Activated naive CD4-positive, alpha-beta T cell treated with anti-CD3 and anti-CD28 coated beads, Interleukin-2, amount 50 U/mL, for 16 hours (primary cell): ENCODE results near the gene TMC1.

Experiments used
- DNase-seq: peaks from one replicate; pipeline ENCODE4 v3.0.0-alpha.2; 2020

Gene TMC1

DNA sequence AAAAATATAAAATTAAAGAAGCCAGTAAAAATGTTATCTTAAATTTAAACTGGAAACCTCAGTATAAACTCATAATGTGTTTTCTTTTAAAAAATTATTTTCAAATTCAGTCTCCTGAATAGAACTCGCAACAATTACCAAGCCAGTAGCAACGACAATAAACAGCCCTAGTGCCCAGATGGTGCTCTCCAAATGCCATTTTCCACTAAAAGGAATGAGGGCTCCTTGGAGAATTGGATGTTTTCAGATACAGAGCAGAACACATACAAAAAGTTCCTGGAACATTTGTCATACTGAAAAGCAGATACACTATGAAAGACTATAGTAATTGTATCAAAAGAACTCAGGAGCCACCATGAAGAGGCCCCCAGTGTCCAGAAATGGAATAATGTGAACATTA is 97.4 kb downstream of the TMC1 start:
- no peak for DNase-seq

DNA sequence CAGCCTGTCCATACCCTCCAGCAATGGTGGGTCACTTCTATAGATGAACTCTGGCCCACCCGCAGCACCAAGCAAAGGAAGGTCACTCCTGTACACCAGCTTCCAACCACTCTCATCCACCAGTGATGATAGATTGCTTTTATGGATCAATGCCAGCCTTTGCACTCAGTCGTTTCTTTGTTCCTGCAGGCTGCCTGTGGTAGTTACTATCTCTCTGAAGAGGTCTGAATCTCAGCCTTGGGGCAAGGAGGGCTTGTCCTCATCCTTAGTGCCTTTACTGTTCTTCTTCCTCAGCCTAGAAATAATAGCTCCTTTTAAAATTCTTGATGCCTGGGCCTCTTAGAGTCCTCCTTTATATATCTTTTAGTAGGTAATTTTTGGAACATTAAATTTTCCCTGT is 100.8 kb downstream of the TMC1 start:
- DNase-seq = no peak

DNA sequence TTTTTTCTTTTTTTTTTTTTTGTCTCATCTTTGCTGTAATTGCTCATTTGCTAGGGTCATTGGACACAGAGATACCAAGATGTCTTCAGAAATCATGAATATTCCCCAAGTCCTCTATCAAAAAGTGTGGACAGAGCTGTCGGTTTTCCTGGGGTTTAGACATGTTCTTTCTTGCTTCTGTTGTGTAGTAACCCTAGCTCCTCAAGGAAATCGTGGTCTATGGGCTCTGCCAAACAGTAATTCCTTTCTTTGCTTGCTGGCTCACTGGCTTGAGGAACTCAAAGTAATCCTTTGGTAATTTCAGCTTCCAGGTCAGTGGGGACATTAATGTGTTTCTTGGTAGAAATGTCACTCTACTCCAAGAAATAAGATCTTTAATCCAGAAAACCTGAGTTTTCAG is 101.7 kb downstream of the TMC1 start:
- no peak for DNase-seq

DNA sequence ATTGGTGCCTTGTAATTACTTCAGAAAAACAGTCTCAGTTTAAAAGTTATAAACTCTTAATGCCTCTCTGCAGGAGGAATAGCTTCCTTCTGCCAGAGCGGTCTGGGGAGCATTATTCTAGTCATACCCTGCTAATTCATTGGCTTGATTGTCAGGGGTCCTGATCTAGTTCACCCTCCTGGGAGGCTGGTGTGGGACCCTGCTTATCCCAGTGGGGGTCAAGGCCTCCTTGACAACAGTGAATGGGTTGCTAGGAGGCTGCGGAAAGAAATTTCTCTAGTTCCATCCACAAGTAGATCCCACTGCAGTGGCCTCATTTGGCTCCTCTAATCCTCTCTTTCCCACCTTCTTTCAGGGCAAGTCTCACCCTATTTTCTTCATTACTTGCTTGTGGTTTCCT is 105.7 kb downstream of the TMC1 start:
- DNase-seq = no peak

DNA sequence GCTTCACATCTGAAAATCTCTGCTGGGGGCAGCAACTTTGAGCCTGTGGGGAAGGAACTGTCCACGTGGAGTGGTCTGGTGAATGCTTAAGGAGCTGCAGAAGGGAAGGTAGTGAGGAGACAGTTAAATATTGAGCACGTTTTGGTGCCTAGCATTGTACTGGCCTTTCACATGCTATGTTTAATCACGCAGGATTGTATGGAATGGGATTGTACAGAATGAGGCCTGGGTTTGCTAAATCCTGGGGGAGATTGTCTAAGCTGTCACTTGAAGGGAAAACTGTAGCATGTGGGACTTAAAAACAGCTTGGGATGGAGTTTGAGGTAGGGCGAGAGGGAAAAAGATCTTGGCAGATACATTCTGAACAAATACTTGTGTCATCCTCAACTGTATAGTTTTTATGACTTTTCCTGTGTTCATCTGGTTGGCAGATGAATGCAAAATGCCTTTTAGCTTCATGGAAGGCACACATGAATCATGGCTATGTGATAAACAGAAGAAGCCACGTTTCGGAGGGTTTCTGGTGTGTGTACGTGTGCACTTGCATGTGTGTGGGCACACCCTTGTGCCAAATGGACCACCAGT is 106.6 kb downstream of the TMC1 start:
- no peak for DNase-seq

DNA sequence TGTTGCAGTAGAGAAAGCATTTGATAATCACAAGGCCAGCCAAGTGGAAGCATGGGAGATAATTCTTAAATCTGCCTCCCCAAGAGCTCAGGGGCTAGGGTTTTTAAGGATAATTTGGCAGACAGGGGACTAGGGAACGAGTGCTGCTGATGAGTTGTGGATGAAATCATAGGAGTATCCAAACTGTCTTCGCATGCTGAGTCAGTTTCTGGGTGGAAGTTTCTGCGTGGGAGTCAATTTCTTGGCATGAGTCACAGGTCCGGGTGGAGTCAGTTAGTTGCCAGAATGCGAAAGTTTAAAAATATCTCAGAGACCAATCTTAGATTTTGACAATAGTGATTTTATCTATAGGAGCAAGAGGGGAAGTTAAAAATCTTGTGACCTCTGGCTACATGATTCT is 112.6 kb downstream of the TMC1 start:
- DNase-seq = no peak

DNA sequence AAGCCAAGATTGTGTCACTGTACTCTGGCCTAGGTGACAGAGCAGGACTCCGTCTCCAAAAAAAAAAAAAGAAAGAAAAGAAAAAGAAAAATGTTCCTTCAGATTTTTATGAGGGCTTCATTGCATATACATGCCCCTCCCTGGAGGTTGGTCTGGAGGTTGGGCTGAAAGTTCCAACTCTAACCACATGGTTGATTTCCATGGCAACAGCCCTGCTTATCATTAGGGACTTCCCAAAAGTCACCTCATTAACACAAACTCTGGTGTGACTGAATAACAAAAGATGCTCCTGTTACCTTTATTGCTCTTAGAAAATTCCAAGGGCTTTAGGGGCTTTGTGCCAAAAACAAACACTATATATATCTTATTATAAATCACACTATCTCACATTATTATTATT is 113.8 kb downstream of the TMC1 start:
- no peak for DNase-seq

DNA sequence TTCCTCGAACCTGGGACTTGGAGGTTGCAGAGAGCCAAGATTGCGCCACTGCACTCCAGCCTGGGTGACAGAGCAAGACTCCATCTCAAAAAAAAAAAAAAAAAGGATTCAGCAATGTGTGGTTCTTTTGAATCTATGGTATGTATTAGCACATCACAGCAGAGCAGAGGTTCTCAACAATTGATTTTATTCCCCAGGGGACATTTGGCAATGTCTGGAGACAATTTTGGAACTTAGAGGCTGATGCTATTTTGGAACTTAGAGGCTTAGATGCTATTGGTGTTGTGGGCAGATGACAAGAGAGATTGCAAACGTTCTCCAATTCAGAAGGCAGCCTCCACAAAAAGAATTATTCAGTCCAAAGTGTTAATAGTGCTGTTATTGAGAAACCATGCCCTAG is 115.2 kb downstream of the TMC1 start:
- no peak for DNase-seq

DNA sequence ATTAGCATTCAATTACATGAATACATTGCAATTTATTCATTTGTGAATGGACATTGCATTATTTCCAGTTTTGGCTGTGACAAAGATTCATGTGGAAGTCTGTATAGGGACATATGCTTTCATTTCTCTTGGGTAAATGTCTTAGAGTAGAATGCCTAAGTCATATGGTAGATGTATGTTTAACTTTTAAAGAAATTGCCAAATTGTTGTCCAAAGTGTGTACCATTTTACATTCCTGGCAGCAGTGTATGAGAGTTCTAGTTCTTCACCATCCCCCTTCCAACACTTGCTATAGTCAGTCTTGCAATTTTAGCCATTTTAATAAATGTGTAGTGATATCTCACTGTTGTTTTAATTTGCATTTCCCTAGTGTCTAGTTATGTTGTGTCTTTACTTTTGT is 122.2 kb downstream of the TMC1 start:
- no peak for DNase-seq

DNA sequence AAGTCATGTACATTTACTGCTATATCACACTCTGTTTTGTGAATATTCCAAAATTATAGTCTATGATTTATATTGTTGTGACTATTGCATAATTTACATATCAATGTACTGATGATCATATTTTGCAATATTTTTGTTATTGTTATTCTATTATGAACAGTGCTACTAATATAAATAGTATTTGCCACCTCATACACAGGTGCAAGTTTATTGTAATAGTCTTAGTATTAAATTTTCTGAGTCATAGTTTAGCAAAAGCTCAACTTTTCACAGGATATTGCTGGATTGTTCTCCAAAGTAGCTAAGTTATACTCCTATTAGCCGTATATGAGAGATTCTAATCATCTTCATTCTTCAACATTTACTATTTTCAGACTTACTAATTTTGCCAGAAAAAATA is 124.7 kb downstream of the TMC1 start:
- no peak for DNase-seq

DNA sequence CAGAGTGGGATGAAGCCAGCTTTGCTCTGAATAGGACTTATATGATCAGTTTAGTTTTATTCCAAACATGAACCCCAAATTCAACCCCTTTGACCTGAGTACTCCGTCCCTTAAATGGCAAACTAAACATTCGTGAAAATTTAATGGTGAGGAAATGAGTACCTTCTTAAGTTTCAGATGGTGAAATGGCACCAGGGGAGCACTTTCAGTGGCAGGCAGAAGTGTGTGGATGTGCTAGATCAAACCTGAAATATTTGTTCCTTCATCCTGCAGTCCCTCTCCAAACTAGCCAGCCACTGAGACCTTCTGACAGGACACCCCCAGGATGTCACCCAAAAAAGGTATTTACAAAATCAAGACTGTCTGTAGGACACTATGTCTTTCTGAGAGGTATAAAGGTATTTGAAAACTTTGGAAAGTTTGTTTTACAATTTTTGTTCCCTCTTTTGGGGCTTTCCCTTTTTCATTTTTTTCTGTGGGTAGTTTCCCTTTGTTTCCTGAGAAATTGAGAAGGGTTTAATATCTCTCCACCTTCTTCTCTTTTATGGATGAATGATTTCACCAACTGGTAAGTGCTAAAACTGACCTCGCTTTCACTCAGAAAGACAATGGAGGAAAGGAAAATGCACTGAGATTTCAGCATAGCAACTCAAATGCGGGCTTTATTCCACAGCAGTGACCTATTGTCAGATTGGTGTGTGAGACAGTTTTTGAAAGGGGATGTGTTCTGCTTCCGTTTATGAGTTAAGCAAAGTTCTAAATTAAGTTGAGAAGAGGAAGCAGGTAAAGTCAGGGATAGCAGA is 127.1 kb downstream of the TMC1 start:
- no peak for DNase-seq

DNA sequence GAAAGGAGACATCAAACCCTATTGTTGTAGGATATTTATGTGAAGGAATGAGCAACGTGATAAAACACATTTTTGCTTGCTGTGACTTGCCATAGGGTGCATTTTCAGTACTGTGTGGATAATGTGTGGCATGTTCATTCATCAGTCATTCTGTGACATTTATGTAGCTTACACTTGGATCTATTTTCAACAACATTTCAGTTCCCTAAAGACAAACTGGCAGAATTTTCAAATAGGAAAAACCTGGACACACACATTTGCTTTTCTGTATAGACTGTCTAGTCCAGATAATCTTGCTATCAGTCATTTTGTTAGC is 127.7 kb downstream of the TMC1 start:
- no peak for DNase-seq

DNA sequence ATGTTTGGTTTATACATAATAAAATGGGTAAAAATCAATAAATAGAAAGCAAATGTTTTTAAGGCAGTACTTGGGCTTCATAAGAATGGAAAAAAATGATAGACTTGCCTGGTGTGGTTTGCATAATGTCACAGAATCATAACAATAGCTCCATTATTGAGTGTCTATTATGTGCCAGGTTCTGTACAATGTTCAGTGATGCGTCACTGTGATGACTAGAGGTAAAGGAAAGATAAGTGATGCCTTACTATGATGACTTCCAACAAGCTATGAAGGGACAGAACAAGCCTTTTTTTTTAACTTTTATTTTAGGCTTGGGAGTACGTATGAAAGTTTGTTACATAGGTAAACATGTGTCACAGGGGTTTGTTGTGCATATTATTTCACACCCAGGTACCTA is 128.8 kb downstream of the TMC1 start:
- no peak for DNase-seq

DNA sequence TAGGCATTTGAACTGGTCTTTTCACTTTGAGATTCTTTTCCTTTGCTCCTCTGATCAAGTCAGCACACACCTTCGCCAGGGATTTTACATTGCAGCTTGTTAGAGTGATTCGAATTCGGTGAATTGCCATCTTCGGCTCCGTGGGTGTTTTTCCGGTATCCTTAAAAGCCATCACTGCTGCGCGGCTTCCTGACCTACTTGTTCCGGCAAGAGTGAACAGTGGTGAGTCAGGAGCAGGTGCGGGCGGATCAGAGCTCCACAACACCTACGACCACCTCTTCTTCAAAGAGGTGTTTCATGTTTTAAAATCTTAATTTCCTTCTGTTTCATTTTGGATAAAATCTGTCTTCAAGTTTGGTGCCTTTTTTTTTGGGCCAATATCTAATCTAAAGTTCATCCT is 134.6 kb downstream of the TMC1 start:
- no peak for DNase-seq

DNA sequence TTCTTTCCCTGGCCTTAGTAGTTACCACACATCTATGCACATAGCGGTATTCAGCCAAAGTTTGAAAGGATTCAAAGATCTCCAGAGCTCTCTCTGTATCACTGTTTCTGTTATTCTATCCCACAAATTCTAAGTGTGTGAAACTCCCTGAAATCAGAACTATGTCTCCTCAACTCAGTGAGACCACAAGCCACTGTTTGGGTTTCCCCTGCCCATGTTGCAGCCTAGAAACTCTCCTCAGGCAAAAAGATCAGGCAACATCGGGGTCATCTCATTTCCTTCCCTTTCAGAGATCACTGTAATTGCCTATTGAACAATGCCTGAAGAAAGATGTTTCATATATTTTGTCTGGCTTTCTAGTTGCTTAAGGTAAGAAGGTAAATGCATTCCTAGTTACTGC is 135.6 kb downstream of the TMC1 start:
- no peak for DNase-seq

DNA sequence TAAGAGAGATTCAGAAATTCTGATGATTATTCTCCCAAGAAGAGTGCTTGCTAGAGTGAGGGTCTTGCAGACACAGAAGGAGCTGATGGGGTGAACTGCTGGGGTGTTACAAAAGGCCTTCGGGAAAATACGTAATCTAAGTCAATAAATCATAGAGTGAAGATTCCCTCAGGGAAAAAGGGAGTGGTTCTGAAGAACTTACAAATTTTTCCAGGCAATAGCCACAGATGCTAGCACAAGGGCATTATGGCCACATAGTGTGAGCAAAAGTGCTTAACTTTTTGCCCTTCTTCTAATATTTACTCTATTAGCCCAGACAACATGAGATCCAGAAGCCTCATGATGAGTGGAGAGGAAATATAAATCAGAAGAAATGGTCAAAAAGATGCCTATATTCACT is 137.3 kb downstream of the TMC1 start:
- no peak for DNase-seq

DNA sequence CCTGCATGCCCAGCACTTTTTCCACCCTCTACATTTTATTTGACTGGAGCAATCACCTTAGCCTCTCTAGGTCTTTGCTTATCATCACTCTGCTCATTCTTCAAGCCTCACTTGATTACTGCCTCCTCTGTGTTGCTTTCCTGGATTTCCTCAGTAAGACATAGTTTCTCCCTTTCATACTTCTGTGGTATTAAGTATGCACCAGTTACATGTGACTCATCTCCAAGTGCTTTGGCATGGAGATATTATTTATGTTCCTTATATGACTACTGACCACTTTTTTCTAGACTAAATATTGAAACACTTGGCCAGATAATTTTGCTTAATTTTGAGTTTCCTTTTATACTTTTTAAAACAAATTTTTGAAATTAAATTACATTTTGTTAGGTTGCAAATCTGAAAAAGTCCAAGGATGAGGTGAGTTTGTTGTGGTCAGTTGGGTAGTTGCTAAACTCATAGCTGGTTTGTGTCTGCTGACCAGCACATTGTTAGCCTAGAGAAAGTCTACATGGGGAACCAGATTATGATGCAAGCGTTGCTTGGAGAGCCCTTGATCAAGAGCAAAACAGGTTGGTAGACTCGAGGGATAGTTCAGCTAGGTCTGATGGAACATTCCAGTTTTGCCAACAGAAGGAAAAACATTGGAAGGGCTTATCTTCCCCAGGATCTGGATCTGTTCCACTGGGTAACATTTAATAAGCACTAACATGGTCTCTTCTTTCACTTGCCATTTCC is 140.2 kb downstream of the TMC1 start:
- no peak for DNase-seq

DNA sequence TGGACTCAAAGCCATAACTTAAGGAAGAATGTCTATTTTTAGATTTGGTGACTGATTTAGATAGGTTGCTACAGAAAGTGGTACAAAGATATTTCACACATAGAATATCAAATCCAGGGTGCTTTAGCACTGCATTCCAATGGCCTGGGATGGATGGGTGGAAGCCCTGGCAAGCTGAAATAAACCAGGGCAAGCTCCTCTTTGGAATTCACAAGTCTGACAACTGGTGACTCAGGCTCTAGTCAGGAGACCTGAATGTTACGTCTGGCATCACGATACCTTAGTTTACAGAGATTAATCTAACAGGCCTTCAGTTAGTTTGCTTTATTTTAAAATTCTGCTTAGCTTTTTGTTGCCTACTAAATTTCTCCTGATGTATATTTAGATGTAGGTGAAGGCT is 144.0 kb downstream of the TMC1 start:
- no peak for DNase-seq

DNA sequence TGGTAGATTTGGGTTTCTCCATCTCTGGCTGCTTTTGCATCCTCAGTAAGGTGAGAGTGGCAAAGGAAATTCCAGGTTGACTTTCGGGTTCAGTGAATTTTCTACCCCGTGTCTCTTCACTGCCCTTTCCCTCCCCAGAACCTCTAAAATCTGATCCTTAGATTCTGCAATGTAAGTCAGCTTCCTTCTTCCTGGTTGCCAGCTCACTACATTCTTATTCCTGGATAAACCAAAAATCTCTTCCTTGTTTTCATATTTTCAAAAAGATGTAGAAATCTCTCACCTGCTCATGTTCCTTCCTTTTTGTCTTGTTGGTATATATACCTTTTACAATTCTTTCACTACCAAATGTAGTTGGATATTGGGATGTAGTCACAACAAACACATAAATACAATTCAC is 145.8 kb downstream of the TMC1 start:
- DNase-seq = no peak

DNA sequence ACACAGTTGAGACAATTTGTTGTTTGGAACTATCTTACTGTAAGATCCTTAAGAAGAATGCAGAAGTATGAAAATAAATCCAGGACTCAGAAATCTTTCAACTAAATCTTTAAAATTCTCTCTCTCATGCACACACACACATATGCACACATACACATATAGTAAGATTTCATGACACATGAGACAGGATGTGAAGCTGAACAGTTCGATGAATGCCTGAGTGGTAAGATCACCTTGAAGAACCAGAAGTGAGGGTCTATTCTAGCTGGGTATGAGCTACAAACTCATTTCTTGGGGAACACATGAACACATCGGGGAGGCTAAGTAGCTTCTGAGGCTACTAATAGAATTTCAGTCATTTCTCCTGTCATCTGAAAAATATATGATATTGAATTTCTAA is 153.6 kb downstream of the TMC1 start:
- no peak for DNase-seq

DNA sequence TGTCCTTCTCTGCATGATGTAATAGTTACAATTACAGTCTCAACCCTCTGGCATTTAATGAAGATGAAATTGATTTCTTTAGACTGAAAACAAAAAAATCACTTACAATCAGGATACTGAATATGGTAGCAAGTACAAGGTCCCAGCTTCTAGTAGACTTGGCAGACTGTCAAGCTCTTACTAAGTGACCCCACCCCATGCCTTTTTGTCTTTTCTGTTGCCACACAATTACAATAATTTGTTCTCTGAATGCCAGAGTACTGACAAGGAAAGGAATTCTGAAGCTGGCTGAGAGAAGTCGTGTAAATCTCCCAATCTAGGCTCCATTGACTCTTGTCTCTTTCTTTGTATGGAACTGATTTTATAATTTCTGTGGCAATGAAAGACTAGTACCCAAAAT is 154.2 kb downstream of the TMC1 start:
- DNase-seq = no peak

DNA sequence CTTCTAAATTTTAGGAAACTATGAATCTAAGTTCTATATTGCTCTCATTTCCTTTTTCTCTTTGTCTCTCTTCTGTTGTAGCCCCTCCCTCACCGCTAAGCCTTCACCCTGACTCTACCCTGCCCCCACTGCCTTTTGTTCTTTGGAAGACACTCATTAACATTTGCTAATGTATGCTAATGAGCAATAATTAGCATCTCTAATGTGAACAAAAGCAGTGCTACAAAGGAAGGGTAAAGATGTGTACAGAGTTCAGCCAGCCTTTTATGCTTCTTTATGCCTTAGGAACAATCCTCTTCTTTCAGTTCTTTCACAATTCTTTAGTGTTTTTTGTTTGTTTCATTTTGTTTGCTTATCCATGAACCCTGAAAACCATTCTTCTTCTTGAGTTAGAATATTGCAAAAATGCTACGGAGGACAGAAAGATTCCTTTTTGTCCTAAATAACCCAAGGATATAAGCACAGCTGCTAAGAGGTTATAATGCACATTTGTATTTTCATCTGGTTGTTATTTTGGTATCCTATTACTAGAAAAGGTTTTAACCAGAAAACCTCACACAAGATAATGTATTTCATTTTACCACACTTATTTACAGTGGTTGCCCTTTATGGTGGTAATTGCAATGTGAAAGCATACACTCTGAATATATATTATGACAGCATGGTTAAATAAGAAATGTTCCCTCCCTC is 159.3 kb downstream of the TMC1 start:
- DNase-seq = no peak

DNA sequence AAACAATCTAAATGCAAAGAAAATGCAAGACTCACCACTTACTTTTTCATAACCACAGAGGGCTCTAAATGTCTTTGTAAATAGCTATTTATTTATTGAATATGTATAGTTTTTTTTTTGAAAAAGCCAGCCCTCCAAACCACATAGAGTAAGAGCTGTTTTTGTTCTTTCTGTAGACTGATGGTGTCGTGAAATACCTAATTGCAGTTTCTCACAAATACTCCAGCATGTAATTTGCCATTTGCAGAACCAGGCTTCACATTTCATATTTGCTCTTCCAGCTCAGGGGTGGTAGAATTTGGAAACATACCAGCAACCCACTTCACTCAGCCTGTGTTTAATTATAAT is 159.8 kb downstream of the TMC1 start:
- no peak for DNase-seq

DNA sequence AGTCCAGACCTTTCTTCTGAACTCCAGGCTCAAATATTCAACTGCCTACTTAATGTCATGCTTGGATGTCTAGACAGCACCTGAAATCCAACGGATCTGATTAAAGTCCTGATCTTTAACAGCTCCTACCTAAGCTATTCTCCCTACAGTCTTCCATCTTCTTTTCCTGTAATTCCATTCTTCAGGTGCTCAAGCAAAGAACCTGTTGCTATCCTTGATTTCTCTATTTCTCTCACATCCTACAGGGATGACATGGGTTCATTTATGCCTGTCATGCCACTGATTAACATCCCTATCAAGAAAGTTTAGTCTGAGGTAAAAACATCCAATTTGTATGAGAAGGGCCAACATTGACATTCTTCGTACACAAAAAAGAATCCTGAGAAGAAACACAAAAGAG is 163.2 kb downstream of the TMC1 start:
- DNase-seq = no peak
